ENCODE results near the gene ROR2. TPM values are rescaled to one million over a fixed set of nuclear protein-coding genes. Genes with fewer than 3 reads are reported as not detected.

Gene ROR2
- total and polyA plus RNA-seq, 4 donors: 0.13 to 0.84 (median 0.52) TPM

- peak; percentile 77 for DNase-seq (ENCODE audit: low spot score)
These were observed 191.5 kb downstream of the ROR2 start for GRCh38 chr9:91758491-91758981.

GRCh38 chr9:91757782-91758181, 192.2 kb downstream of the ROR2 start:
- H3K4me1 ChIP-seq (ENCODE audit: control insufficient read depth in 4 of 4, insufficient read depth in 4 of 4, low read length in 3 of 4): no peaks in the 10 kb centered on the region
- H3K9me3 ChIP-seq (ENCODE audit: control insufficient read depth in 4 of 4, low read length in 3 of 4): peaks cover 0 to 2% (median 0%) of the 10 kb centered on the region in 4 donors
- WGBS: 90% methylated on average over 4 of the region's 4 CpGs
- no peak overlapping the region for H3K27ac ChIP-seq (ENCODE audit: low read depth in 1 of 2, low read length in 2 of 2)
- no peak for DNase-seq (ENCODE audit: low spot score)
- no peak overlapping the region for H3K9ac ChIP-seq (ENCODE audit: low read depth in 1 of 2, low read length in 2 of 2)
- no peak overlapping the region for H3K4me3 ChIP-seq (ENCODE audit: low read depth in 1 of 3, low read length in 3 of 3)
- no peaks in the 10 kb centered on the region for H3K36me3 ChIP-seq (ENCODE audit: control insufficient read depth in 4 of 4, insufficient read depth in 3 of 4, low read depth in 1 of 4, low read length in 3 of 4)
- no peak for TF ChIP-seq YY1 (IDR thresholded peaks at IDR 0.05)
- TF ChIP-seq MAX (IDR thresholded peaks at IDR 0.05): no peak
- no peak for TF ChIP-seq RXRA (IDR thresholded peaks at IDR 0.05)
- no peak for TF ChIP-seq ZBTB33 (IDR thresholded peaks at IDR 0.05)
- TF ChIP-seq CTCF (IDR thresholded peaks at IDR 0.05; ENCODE audit: low read depth, low read length, missing input control): no peak
- no peak for TF ChIP-seq TAF1 (conservative IDR thresholded peaks at IDR 0.05)
- TF ChIP-seq FOXA2 (IDR thresholded peaks at IDR 0.05): no peak
- TF ChIP-seq ATF3 (IDR thresholded peaks at IDR 0.05): no peak
- TF ChIP-seq RAD21 (IDR thresholded peaks at IDR 0.05): no peak
- no peak for TF ChIP-seq EGR1 (IDR thresholded peaks at IDR 0.05; ENCODE audit: low read depth in 2 of 2)
- TF ChIP-seq HNF4A (conservative IDR thresholded peaks at IDR 0.05): no peak
- no peaks in the 10 kb centered on the region for H3K27me3 ChIP-seq (ENCODE audit: control insufficient read depth in 4 of 4, insufficient read depth in 4 of 4, low read length in 3 of 4)

More at GRCh38 chr9:91758491-91758981, 191.5 kb downstream of the ROR2 start:
- Histone ChIP-seq H3K9me3 (ENCODE audit: control insufficient read depth in 4 of 4, low read length in 3 of 4) (peaks cover 0 to 7% (median under 1%) of the 10 kb centered on the region in 4 donors), H3K4me3 (ENCODE audit: low read depth in 1 of 3, low read length in 3 of 3) (no peak overlapping the region), H3K27ac (ENCODE audit: low read depth in 1 of 2, low read length in 2 of 2) (no peak overlapping the region), H3K36me3 (ENCODE audit: control insufficient read depth in 4 of 4, insufficient read depth in 3 of 4, low read depth in 1 of 4, low read length in 3 of 4) (no peaks in the 10 kb centered on the region), H3K9ac (ENCODE audit: low read depth in 1 of 2, low read length in 2 of 2) (no peak overlapping the region), H3K4me1 (ENCODE audit: control insufficient read depth in 4 of 4, insufficient read depth in 4 of 4, low read length in 3 of 4) (no peaks in the 10 kb centered on the region), H3K27me3 (ENCODE audit: control insufficient read depth in 4 of 4, insufficient read depth in 4 of 4, low read length in 3 of 4) (no peaks in the 10 kb centered on the region)
- TF ChIP-seq RAD21 (IDR thresholded peaks at IDR 0.05) (peak in 1 of 2 donors; percentile 33), FOXA2 (IDR thresholded peaks at IDR 0.05) (no peak)
- WGBS: 48% methylated on average over 5 of the region's 5 CpGs

GRCh38 chr9:91756510-91756780, 193.6 kb downstream of the ROR2 start:
- Histone ChIP-seq H3K4me3 (ENCODE audit: low read depth in 1 of 3, low read length in 3 of 3) (no peak overlapping the region), H3K4me1 (ENCODE audit: control insufficient read depth in 4 of 4, insufficient read depth in 4 of 4, low read length in 3 of 4) (no peaks in the 10 kb centered on the region), H3K27me3 (ENCODE audit: control insufficient read depth in 4 of 4, insufficient read depth in 4 of 4, low read length in 3 of 4) (no peaks in the 10 kb centered on the region), H3K9ac (ENCODE audit: low read depth in 1 of 2, low read length in 2 of 2) (no peak overlapping the region), H3K27ac (ENCODE audit: low read depth in 1 of 2, low read length in 2 of 2) (no peak overlapping the region), H3K9me3 (ENCODE audit: control insufficient read depth in 4 of 4, low read length in 3 of 4) (peaks cover 0 to 2% (median 0%) of the 10 kb centered on the region in 4 donors), H3K36me3 (ENCODE audit: control insufficient read depth in 4 of 4, insufficient read depth in 3 of 4, low read depth in 1 of 4, low read length in 3 of 4) (no peaks in the 10 kb centered on the region)
- TF ChIP-seq RXRA (IDR thresholded peaks at IDR 0.05) (no peak), EGR1 (IDR thresholded peaks at IDR 0.05; ENCODE audit: low read depth in 2 of 2) (no peak), HNF4A (conservative IDR thresholded peaks at IDR 0.05) (no peak), CTCF (IDR thresholded peaks at IDR 0.05; ENCODE audit: low read depth, low read length, missing input control) (no peak), RAD21 (IDR thresholded peaks at IDR 0.05) (no peak)
- no peak for DNase-seq (ENCODE audit: low spot score)
- 84% methylated on average over 4 of the region's 4 CpGs for WGBS

Measured in liver (tissue), 9 donors.